CD4-positive, alpha-beta T cell treated with Interferon gamma for 1 hour (primary cell): Measurements from ENCODE around the gene MYOD1.

ENCODE experiments used
- DNase-seq: peaks from one replicate; pipeline ENCODE4 v3.0.0-alpha.2; 2020

Gene MYOD1

DNA sequence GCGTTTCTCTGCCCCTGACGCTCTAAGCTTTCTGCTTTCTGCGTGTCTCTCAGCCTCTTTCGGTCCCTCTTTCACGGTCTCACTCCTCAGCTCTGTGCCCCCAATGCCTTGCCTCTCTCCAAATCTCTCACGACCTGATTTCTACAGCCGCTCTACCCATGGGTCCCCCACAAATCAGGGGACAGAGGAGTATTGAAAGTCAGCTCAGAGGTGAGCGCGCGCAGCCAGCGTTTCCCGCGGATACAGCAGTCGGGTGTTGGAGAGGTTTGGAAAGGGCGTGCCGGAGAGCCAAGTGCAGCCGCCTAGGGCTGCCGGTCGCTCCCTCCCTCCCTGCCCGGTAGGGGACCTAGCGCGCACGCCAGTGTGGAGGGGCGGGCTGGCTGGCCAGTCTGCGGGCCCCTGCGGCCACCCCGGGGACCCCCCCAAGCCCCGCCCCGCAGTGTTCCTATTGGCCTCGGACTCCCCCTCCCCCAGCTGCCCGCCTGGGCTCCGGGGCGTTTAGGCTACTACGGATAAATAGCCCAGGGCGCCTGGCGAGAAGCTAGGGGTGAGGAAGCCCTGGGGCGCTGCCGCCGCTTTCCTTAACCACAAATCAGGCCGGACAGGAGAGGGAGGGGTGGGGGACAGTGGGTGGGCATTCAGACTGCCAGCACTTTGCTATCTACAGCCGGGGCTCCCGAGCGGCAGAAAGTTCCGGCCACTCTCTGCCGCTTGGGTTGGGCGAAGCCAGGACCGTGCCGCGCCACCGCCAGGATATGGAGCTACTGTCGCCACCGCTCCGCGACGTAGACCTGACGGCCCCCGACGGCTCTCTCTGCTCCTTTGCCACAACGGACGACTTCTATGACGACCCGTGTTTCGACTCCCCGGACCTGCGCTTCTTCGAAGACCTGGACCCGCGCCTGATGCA is at the start of gene MYOD1:
Gene MYOD1, plus strand, starts transcription at position 544 of the 910 bp plus-strand sequence. Its CDS starts 212 bp downstream, at position 756.
- DNase-seq = no peak

DNA sequence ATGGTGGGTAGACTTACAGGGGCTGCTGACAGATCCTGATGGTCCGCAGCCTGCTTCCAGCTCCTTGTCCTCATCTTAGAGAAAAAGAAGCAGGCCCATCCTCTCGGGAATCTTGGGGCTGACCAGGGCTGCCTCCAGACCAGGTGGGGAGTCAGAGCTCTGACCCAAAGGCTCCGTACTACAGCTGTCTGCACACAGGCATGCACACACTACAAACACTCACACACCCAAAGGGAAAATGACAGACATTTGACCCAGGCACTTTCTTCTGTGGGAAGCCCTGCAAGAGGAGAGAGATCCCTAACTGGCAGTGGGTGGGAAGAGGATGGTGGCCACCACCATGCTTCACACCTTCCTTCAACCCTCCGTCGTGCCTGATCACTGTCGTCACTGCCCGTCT is 46.9 kb upstream of the MYOD1 start:
- DNase-seq = no peak

DNA sequence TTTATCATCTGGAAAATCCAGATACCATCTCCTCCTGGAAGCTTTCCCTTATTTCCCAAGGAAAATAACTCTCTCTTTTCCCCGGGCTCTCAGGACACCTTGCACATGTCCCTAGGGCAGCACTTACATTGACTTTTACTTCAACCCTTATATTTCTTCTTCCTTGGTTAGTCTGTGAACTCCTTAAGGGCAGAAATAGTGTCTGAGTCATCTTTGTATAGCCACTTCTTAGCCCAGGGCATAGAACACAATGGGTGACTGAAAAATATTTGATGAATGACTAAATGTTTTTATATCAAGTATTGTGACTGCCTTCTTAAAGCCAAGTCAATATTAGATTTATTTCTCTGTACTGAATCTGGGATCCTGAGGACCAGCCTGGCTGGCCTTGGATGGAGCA is 45.4 kb upstream of the MYOD1 start:
- DNase-seq = no peak

DNA sequence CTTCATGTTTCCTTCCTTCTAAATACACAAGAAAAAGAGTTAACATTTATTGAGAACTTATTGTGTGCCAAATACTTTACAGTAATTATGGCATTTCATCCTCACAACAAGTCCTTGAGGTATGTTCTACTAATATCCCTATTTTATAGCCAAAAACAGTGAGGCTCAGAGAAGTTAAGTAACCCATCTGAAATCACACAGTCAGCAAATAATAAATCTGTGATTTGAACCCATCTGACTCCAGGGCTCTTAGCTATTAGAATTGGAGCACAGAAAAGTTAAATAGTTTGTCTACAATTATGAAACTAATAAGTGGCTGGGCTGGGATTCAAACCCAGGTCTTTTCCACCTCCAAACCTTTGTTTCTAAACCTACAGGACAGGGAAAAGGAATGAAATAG is 36.5 kb upstream of the MYOD1 start:
- no peak for DNase-seq

DNA sequence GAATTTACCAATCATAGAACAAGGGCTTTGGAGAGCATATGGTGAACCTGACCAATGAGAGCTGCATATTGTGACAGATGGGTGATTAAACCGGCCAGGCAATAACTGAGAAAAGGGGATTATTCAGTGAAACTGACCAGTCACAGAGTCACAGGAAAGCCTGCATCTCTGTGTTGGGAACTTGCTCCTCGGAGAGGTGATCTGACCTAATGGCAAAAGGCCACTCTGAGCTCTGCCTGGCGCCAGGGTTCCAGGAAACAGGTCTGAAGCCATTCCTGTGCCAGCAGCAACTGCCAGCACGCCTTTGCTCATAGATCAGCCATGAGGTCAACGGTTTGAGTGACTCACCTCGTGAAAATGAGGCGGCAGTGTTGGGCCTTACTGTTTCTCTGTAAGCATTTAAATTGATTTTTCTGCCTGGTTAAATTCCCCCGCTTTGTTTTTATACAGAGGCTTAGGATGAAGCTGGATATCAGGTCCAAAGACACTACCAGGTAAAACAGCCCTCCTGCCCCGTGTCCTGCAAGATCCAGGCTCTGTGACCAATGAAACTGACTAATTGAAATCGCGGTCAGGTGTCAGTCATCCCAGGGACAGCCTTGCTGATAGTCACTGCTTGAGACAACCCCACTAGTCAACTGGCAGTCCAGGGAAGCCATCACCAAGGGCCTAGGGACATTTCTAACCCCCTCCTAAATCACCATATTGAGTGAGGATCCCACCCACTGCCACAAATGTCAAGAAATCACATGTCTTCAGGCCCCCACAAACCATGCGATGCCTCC is 35.8 kb upstream of the MYOD1 start:
- no peak for DNase-seq

DNA sequence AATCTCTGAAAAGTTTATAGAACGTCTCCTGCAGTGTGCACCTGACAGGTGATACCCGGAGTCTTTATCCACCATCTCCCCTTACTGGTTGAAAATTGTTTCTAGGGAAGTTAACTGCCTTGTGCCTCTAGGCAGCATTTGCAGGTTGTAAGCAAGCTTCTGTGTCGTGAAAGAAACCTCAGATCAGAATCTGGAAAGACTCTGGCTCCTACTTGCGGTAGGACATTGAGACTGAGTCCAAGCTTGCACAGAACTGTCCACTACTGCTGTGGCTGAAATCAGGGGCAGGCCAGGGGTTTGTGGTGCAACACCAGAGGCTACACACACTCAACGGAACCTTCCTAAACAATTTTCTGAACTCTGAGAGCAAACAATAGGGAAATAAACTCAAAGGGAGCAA is 34.8 kb upstream of the MYOD1 start:
- no peak for DNase-seq

DNA sequence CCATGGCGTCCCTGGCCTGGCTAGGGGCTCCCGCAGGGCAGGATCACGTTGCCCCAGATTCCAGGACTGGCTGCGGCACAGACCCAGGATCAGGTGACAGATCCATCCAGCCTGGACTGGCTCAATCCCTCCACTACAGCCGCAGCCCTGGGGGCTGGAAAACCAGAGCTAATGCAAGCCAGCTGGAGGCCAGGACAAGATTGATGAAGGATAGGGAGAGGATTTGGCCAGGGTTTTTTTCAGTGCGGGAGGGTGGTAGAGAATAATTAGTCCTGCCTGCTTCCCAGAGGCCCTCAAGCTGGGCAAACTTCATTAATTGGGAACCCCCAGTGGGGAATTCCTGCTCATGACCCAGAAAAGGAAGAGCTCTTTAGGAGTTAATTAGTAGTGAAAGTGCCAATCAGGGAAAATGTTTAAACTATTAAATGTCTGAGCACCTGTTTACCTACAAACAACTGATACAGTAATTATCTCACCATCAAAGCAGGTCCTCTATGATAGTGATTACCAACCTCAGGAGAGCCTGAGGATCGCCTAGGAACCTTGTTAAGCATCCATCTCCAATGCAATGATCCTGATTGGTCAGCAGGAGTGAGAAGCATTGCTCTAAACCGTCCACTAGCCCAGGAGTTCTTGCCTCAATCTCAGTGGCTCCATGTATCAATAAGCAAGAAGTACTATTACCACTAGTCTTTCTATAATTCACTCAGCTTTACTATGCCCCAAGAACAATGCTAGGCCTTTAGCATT is 33.0 kb upstream of the MYOD1 start:
- DNase-seq = no peak

DNA sequence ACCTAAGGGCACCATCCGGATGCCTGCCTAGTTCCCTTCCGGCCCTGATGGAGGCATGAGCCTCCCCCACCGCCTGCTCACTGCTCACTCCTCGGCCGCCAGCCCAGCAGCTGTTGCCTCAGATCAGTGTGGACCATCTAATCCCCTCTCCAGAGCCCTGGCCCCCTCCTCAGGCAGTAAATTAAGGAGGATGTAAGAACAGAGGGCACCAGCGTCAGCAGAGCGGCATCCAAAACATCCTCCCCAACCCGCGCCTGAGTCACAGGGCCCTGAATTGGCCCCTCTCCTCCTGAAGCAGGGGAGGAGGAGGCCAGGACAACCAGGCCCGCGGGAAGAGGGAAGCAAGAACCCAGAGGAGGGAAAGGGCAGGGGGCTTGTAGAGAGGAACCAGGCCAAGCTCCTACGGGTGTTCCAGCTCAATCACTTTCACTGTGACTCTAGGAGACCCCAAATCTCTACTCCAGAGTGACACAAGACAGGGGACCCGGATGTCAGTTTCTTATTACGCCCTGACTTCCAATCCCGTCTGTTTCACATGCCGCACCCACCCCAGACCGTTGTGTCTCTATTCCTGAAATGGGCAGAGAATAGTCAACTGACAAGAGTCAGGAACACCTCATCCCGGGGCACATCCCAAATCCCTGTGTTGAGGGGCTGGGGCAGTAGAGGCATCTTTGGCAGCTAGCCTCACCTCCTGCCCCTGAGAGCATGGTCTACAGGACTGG is 31.3 kb upstream of the MYOD1 start:
- DNase-seq = no peak

DNA sequence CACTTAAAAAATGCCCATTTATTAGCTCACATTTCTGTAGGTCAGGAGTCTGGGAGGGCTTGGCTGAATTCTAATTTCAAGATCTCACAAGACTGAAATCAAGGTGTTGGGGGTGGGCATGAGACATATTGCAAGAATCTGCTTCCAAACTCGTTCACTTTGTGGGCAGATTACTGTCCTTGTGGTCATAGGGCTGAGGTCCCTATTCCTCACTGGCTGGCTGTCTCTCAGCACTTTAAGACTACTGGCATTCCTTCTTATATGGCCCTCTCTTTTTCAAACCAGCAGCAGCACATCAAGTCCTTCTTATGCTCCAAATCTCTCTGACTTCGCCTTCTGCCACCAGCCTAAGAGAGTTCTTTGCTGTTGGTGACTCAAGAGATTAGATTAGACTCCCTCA is 27.8 kb upstream of the MYOD1 start:
- no peak for DNase-seq

DNA sequence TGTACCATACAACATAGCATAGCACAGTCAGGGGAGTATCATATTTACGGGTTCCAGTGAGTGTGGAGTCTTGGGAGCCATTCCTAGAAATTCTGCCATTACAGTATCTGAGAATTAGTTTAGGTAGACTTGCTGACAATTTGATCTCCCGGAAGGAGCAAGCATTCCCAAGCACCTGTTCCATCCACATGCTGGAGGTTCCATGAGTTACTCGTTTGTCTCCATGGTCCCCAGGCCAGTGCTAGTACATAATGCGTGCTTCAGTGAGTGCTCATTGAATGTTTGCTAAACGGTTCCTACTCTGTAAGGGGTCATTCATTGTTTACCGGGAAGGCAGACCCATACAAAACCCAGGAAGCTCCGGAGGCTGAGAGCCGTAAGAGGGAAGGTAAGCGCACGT is 27.4 kb upstream of the MYOD1 start:
- no peak for DNase-seq

DNA sequence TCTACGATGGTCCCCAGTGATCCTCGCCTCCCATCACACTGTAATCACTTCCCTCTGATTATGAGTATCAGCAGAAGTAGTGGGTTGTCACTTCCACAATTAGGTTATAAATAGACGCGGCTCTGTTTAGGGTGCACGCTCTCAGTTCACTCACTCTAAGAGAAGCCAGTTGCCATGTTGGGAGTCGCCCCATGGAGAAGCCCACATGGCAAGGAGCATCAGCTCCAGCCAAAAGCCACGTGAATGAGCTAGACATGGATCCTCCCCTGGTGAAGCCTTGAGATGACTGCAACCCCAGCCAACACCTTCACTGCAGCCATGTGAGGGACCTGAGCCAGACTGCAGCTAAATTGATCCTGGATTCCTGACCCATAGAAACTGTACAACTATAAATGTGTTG is 26.4 kb upstream of the MYOD1 start:
- DNase-seq = no peak

DNA sequence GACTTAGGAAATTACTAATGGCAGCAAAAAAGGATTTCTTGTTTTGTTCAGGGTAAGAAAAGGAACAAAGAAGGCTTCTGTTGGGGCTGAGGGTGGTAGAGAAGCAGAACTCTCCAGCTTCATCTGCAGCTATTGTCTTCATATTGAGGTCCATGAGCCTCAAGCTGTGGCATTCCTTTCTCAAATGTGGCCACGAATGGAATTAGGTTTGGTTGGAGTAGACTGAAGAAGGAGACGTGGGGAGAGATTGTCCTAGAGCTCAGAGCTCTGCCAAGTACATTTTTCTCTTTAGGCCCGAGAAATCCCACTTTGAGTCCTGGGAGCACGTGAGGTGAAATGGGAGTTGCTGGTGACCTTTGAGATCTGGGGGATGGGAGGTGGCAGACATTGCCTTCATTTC is 25.8 kb upstream of the MYOD1 start:
- DNase-seq = no peak

DNA sequence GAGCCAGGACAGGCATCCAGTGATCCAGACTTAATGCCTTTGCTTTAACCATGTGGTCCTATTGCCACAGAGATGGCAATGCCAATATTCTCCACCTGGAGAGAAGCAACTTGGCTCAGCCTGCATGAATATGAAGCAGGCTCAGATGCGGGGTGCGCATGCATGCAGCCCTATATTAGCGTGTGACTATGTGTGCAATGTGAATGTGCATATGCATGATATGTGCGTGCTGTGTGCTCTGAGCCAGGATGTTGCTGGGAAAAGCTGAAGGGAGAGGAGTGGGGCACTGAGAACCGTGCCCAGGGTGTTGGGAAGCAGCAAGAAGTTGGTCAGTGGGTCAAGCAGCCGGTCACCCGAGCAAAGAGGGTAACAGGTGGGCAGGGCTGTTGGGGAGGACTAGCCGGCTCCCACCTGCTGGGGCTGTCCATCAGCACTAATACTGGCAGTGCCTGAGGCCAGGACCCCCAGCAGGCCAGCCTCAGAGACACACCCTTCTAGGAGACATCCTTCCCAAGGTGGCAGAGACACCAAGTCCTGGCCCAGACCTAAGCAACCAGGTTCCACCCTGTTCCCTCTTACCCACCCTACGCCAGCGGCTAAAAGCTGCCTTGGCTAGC is 24.8 kb upstream of the MYOD1 start:
- no peak for DNase-seq

DNA sequence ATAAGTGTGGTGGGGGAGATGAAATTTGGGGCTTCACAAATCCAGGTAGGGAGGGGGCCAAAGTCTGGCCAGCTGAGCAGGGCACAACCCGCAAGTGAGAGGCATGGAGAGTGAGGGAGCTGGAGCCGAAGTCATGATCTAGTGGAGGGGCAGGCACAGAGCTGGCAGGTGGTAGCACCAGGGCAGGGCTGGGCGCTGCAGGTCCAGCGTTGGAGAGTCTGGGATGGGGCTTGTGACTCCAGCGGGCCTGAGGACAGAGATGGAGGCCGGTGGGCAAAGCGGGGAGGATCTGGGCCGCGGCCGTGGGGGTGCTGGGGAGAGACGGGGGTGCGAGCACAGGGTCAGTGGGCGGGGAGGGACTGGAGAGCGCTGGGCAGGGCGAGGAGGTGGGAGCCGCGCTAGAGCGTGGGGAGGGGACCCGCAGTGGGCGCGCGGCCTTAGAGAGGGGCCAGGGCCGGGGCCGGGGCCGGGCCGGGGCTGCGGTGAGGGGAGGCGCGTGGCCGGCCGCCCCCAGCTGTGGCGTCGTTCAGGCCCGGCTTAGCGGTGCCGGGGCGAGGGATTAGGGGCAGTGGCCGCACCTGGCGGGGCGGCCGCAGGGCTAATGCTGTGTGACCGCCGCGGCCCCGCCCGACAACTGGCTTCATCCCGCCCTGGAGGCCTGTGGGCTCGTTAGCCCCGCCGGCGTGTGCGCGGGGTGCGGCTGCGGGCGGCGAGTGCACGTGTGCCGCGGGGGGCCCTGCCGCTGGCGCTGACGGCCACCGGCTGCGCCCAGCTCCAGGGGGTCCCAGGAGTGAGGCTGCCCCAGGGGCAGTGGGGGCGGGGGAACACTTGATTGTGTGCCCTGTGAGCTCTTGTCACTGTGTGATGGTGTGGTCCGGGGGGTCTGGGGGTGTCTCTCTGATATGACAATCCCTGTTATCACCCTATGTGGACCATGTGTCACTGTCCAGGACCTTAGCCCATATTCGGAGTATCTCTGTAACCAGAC is 23.6 kb upstream of the MYOD1 start:
- no peak for DNase-seq

DNA sequence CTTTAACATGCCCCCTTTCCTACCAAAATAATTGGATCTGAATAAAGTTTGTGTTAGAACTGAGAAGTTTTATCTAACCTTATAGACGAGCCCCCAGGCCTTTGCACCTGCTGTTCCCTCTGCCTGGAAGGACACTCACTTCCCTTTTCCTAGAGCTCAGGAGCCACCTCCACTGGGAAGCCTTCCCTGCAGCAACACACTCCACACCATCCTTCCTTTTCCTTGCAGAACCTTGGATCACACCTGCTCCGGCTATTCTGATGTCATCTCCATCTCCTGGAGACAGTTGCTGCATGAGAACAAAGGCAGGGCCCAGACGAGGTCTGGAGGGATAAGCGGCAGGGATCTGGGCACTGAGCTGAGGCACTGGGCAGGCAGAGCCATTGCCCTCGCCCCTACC is 22.6 kb upstream of the MYOD1 start:
- DNase-seq = no peak

DNA sequence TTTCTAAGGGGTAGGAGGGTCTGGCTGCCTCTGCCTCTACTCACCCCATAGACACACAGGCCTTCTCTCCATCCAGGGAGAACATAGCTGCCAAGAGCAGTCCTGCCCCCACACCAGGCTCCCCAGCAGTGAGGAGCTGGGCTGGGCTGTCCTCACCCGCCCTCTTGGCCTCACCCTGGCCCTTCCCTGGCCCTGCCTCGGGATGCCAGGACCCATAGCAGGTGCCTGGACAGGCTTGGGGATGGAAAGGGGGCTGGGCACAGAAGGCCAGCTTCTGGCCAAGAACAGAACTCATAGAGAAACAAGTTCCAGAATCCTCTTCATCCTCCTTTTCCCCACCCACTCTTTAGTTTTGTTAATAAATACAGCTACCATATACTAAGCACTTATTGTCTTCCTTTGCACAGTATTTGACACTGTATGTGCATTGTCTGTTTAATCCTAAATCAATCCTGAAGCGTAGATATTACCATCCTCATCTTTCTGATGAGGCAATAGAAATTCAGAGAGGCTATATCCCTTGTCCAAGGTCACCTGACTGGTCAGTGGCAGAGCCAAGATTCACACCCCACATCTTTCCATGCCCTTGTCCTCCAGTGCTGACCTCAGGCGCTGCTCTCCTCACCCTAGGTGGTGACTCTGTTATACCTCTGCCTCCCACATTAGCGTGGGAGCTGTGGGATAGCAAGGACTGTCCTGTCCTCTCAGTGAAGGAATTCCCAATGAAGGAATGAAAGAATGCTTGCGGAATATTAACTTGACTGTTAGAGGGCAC is 22.0 kb upstream of the MYOD1 start:
- DNase-seq = no peak

DNA sequence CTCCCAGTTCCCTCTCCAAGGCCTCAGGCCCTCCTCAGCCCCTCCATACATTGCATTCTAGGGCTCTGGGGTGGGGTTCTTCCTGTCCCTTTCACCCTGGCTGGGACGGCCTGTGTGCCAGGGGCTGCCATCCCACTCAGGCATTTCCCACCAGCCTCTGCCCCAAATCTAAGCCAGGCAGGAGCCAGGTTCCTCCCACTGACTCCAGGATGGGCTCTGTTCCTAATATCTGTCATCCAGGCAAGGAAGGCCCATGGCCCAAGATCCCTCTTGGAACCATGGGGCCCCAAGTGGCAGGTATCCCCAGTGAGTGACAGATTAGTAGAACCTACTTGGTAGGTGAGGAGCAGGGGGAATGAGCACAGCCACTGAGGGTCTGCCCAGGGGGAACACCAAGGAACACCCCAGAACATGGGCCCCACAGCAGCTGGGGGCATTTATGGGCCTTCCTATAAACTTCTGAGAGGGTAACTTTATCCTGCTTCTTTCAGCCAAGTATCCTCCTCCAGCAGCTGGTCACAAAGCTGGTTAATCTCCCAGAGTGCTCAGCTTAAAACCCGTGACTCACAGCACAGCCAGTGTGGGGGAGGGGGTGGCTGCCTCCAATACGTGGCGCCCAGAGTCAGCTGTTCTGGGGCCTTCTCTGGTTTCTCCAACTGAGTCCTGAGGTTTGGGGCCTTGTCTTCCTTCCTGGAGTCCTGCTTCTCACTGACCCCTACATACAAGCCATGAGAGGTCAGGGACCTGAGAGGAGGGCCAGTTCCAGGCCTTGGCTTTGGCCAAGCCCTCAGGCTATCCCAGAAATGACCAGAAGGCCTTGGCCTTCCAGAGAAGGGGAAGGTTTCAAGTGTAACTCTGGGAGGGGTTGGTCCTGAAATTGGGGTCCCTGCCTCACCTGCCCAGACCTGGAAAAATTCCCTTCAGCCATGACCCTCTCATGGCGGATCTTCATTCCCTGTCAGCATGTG is 19.9 kb upstream of the MYOD1 start:
- DNase-seq = no peak

DNA sequence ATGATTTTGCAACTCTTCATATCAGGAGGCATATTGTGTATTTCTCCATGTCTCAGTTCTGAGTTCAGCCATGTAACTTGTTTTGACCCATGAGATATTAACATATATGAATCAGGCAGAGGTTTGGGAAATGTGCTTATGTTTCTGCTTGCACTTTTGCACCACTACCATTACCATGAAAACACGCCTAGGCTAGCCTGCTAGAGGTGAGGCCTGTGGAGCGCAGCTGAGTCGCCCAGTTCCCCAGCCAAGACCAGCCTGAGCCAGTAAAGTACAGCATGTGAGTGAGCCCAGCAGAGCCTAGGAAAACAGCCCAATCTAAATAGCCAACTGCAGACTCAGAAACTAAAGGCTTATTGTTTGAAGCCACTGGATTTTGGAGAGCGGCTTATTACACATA is 18.4 kb upstream of the MYOD1 start:
- DNase-seq = no peak

DNA sequence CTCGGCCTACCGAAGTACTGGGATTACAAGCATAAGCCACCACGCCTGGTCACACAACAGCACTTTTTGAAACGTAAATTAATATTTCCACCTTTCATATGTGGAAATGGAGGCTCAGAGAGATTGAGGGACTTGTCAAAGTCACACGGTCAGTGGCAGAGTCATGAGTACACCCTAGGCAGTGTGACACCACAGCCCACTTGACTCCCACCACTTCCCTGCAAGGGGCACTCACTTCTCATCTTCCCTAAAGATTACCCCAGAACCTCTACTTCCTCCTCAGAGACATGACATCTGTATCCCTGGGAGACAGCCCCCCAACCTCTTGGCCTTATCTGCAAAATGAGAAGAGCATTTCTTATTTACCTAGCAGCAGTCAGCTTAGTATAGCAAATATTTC is 16.5 kb upstream of the MYOD1 start:
- DNase-seq = no peak
